ENCODE data around the gene PCIF1.
"Not testable (repeated sequence)": the region's sequence is repeated elsewhere in the genome, so short reads cannot be mapped to it uniquely, and the experiment has no call there.

Gene PCIF1
- total RNA-seq, result 48.6 to 58.6 reads per million in 2 donors

DNA sequence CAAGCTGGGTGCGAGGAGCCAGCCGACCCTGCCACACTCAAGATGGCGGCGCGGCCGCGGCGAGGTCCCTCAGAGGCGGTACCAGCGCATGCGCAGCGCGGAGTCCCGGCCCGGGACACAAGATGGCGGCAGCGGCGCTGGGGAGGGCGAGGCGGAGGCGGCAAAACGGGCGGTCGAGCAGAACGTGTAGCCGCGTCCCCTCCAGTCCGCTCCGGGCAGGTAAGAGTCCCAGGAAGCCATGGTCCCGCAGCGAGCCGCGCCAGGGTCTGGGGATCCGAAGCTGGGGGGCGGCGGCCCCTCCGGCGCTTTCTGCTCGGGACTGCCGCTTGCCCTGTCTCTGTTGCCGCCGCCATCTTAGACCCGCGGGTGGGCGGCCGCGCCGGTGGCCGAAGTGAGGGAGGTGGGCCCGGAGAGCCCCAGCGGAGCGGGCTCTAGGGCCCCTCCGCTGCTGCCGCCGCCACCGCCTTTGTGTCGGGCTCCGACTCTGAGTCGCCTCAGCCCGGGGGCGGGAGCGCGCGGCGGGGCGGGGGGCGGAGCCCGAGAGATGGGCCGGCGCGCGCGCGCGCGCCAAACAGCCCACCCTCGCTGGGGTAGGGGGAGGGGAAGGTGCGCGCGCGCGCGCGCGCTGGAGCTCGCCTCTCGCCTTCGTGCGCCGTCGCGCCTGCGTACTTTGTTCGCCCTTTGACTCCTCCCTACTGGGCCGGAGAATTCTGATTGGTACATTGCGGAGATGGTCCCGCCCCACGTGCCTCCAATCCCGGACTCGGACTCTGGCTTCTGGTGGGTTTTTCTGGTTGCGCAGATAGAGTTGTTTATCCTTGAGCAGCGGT lies at the start of gene PCIF1:
Gene PCIF1 (plus strand): TSS at position 98 of the 830 bp plus-strand sequence. CDS start 4,317 bp downstream, outside the sequence.
- peak; percentile 95 to 98 (median 97) for DNase-seq

GRCh38 chr20:45886590-45887345 lies 47.7 kb upstream of the PCIF1 start:
- DNase-seq, result no peak

DNA sequence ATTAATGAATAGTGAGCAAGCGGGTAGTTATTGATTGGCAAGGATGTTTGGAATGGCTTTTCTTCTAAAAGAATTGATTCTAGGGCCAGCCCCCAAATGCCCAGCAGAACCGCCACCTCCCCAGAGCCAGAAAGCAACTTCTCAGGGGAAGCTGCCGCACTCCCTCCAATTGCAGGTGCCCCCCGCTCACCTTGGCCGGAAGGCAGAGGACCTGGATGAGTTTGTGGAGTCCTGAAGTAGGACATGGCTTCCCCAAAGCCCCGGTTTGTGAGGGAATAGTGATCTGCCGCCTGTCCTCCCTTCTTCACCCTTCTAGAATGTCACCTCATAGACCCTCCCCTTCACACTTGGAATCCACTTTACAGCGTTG lies 47.2 kb upstream of the PCIF1 start, which contains the start of gene SPATA25:
Gene SPATA25 (minus strand): TSS at position 277 of the 370 bp plus-strand sequence. CDS start 32 bp downstream, at position 245.
- DNase-seq, result no peak

DNA sequence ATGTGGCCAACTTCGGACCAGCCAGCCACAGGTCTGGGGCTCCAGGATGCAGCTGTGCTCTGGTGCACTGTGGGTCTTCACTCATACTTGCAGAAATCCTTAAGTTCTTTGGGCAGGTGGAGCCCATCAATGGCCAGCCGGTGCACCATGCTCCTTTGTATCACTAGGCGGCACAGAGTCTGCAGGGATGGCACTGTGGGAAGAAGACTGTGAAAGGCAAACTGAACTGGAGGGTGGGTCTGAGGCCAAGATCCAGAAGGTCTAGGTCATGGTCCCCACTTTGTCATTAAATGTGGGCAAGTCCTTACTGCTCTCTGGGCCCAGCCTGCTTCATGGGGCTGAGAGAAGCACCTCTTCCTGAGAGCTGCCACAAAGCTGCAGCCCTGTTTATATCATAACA lies 45.8 kb upstream of the PCIF1 start:
- no peak for DNase-seq

DNA sequence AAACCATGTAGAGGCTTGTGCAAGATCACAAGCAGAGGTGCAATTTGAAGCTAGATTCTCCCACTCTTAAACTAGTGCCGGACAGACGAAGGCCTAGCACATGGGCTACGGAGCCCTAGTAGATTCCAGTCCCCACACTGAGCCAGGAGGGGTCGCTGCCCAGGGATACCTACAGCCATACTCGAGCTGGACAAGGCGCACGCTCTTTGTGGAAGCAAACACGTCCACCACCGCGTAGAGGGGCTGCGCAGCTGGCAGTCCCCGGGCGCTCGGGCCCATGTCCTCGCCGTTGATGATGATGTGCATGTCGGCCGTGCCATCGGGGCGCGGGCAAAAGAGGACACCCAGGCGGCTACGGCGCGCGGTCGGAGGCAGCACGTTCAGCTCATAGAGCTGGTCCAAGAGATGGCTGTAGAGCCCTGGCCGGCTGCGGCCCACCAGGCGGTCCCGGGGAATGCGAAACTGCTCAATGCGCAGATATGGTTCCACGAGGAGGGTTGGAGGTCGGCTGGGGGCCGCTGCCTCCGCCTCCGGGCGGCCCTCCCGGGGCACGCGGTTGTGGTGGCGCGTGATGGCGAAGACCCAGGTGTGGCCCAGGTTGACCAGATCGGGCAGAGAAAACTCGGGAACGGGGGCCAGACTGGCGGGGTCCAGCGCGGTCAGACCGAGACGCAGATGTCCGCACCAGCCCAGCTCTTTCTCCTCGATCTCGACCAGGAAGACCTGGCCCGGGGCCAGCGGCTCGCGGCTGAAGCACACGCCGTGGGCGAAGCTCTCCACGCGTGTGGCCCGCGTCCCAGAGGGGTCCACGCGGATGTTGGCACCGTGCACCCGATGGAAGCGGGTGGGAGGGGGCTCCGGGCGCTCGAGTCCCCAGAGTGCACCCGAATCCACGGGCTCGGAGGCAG lies 44.2 kb upstream of the PCIF1 start:
- DNase-seq, result no peak

DNA sequence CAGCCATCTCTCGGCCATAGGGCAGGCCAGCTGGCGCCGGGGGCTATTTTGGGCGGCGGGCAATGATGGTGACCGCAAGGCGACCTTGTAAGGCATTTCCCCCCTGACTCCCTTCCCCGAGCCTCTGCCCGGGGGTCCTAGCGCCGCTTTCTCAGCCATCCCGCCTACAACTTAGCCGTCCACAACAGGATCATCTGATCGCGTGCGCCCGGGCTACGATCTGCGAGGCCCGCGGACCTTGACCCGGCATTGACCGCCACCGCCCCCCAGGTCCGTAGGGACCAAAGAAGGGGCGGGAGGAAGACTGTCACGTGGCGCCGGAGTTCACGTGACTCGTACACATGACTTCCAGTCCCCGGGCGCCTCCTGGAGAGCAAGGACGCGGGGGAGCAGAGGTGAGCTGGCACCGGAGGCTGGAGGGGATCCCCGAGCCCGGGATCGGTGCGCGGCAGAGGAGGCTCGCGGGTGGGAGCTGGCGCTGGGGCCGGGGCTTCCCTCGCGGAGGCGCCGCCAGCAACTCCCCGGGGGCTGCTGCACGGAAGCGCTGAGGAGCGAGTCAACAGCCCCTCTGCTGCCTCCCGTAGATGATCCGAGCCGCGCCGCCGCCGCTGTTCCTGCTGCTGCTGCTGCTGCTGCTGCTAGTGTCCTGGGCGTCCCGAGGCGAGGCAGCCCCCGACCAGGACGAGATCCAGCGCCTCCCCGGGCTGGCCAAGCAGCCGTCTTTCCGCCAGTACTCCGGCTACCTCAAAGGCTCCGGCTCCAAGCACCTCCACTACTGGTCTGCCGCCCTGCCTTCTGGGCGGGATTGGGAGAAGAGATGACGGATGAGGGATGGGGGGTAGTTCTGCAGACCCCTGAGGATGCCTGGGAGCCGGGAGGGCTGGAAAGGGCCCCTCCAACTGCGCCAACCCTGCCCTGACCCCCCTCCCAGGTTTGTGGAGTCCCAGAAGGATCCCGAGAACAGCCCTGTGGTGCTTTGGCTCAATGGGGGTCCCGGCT lies 43.2 kb upstream of the PCIF1 start, which contains the start of the genes CTSA and NEURL2:
Gene CTSA (plus strand): TSS at position 351 of the 999 bp plus-strand sequence. CDS start 234 bp downstream, at position 585.
Gene NEURL2 (minus strand): TSS at position 224 of the 999 bp plus-strand sequence. CDS start 217 bp downstream, at position 7.
- DNase-seq, result peak; percentile 68 to 89 (median 79)

DNA sequence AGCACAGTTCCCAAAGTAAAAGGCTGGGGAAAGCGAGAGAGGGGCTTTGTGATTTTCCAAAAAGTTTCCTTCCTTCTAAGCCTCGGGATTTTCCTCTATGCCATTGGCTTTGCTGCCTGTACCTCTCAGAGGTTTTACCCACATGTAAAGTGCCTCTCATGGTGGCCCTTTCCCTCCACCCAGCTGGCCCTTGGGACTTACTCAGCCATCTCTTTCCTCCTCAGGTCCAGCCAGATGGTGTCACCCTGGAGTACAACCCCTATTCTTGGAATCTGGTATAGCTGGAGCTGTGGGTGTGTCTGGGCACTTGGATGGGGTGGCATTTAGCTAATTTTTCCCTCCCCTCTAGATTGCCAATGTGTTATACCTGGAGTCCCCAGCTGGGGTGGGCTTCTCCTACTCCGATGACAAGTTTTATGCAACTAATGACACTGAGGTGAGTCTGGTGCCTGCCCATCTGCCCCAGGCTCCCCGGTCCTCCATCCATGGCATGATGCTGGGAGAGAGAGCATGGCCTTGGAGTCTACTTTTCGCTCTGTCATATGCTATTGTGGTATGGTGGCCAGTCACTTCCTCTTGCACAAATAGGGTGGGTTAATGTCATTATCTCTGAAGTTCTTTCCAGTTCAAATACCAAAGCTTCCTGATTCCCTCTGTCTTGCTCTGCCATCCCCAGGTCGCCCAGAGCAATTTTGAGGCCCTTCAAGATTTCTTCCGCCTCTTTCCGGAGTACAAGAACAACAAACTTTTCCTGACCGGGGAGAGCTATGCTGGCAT lies 42.2 kb upstream of the PCIF1 start:
- DNase-seq, result no peak

DNA sequence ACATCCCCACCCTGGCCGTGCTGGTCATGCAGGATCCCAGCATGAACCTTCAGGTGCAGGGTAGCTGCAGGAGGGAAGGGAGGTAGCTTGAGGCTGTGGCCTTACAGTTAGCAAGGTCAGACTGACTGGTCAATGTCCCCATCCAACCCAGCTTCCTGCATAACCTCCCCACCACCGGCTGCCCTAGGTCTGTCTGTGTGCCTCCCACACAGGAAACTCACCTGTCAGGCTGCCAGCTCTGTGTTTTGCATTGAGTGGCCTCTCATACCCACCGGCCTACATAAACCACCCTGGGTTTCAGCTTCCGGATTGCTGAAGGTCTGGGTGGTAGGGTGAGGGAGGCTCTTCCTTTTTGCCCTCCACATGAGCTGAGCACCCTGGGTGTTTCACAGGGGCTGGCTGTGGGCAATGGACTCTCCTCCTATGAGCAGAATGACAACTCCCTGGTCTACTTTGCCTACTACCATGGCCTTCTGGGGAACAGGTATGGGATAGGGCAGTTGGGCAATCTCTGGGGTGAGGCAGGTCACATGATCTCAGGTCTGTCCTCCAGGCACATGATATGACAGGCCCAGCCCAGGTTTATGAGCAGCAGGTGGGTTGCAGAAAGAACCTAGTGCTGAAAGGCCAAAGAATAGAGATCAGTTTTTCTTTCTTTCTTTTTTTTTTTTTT lies 41.5 kb upstream of the PCIF1 start:
- DNase-seq, result peak in 2 of 5 experiments; percentile 46 to 63

DNA sequence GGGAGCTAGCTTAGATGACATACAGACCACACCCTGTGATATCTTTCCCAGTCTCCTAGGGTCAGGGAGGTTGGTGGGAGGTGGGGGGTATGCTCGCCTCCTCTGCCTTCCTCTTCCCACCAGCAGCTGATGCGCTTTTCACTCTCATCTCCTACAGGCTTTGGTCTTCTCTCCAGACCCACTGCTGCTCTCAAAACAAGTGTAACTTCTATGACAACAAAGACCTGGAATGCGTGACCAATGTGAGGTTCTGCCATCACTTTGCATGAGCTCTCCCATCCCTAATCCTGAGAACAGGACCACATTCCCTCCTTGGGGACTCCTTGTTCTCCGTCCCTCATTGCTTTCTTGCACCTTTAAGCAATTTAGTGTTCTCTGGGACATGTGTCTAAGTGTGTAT lies 40.7 kb upstream of the PCIF1 start:
- no peak for DNase-seq

DNA sequence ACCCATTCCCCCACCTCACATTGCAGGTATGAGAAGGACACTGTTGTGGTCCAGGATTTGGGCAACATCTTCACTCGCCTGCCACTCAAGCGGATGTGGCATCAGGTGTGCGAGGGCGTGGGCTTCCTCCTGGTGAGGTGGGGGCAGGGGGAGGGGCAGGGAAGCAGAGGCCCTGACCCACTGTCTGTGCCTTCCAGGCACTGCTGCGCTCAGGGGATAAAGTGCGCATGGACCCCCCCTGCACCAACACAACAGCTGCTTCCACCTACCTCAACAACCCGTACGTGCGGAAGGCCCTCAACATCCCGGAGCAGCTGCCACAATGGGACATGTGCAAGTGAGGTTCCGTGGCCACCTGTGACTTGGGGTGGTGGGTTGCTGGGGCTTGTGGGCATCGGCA lies 39.7 kb upstream of the PCIF1 start:
- DNase-seq, result no peak

DNA sequence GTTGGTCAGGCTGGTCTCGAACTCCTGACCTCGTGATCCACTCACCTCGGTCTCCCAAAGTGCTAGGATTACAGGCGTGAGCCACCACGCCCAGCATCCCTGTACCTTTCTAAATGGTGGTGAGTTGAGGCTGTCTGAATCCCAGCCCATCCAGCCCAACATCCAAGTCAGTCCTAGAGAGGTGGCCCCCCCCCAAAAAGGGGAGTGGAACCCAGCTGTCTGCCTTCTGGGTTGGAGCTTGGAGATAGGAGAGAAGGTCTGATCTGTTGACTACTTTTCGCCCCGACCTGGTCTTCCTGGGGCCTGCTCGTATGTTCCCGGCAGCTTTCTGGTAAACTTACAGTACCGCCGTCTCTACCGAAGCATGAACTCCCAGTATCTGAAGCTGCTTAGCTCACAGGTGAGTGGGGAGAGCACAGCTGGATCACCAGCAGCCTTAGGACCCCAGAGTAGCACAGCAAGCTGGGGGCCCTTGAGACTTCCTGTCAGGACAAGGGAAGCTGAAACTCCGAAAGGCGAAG lies 37.8 kb upstream of the PCIF1 start:
- DNase-seq, result no peak

DNA sequence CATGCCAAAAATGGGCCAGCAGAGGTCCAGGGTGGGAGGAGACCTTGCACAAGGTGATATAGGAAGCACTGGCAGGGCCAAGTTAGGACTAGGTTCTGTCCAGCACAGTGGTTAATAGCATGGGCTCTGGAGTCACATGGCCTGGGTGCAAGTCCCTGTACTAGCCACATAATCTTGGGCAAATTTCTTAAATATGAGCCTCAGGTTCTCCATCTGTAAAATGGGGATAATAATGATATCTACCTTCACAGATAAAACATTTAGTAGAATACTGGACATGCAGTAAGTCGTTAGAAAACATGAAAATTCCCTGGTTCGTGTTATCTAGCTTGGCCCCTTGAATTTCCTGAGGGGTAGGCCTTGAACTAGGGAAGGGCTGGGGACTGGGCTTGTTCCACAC lies 37.2 kb upstream of the PCIF1 start:
- no peak for DNase-seq

DNA sequence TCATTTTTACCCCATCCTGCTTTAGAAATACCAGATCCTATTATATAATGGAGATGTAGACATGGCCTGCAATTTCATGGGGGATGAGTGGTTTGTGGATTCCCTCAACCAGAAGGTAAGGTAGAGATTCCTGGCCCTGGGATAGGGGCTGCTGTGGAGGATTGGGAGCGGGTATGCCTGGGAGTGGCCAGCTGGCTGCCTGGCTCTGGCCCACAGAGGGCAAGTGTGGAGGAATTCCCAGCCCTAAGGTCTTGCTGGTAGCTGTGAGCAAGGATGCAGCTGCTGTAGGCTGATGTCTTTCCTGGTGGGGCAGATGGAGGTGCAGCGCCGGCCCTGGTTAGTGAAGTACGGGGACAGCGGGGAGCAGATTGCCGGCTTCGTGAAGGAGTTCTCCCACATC lies 36.8 kb upstream of the PCIF1 start:
- no peak for DNase-seq

DNA sequence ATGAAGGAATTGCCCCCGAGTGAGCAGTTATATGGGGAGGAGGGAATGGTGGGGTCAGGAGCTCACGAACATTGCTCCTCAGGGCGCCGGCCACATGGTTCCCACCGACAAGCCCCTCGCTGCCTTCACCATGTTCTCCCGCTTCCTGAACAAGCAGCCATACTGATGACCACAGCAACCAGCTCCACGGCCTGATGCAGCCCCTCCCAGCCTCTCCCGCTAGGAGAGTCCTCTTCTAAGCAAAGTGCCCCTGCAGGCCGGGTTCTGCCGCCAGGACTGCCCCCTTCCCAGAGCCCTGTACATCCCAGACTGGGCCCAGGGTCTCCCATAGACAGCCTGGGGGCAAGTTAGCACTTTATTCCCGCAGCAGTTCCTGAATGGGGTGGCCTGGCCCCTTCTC lies 36.2 kb upstream of the PCIF1 start:
- no peak for DNase-seq

DNA sequence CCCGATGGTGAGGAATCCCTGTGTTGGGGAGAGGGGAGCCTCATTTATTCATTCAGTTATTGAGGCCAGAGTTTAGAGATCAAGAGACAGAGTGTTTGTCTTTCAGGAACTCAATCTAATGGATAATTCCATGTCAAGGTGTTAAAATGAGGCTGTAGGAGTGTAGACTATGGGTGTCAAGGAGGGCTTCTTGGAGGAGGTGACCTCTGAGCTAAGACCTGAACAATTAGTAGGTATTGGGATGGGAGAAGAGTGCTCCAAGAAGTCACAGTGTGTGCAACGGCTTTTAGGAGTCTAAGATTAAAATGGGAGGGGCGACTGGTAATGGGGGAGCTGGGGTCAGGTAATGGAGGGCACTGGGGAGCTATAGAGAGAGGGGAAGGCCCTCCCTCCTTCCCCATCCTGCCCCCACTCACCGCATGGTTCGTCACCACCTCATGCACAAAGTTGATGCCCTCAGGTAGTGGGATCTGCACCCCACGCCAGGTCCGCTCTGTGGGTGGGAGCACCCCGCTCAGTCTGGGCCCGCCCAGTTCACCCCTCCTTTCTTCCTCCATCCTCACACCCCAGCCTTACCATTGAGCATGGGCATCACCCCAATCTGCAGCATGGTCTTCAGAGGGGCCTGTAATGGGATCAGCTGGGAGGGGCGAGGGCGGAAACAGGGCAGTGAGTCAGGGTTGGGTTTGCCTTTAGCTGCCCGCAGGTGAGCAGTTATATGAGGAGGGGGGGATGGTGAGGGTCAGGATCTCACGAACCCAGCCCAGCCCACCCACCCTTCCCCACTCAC lies 35.2 kb upstream of the PCIF1 start:
- DNase-seq, result no peak

DNA sequence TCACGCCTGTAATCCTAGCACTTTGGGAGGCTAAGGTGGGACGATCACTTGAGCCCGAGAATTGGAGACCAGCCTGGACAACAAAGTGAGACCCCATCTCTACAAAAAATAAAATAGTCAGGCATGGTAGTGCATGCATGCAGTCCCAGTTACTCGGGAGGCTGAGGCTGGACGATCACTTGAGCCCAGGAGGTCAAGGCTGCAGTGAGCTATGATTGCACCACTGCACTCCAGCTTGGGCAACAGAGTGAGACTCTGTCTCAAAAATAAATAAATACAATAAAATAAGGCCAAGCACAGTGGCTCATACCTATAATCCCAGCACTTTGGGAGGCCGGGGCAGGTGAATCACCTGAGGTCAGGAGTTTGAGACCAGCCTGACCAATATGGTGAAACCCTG lies 33.2 kb upstream of the PCIF1 start:
- not testable (repeated sequence) for DNase-seq

GRCh38 chr20:45902199-45902701 lies 32.2 kb upstream of the PCIF1 start:
- no peak for DNase-seq

Data from T-helper 2 cell (primary cell).